A549 (cell line): ENCODE measurements around the gene PTPRN2.

Experiments used
- MAFK ChIP-seq: fragments of 450-650 bp; IDR thresholded peaks from 2 replicates; pipeline ENCODE4 v1.6.1; 2014; ENCODE audit not compliant: partially characterized antibody
- MYC ChIP-seq: IDR thresholded peaks from 2 replicates; pipeline ENCODE4 v1.6.1; 2012; ENCODE audit warnings: mild to moderate bottlenecking, inconsistent platforms, low read length, improper control_type of control experiment, borderline replicate concordance
- POLR2A ChIP-seq: IDR thresholded peaks from 2 replicates; pipeline ENCODE4 v1.6.1; 2012; ENCODE audit warnings: mild to moderate bottlenecking, low read length
- TF ChIP-seq, protein P1 (sequence below): fragments of >200 bp; sonication (Bioruptor Twin); formaldehyde crosslinking; IDR thresholded peaks from 3 replicates; pipeline ENCODE4 v1.5.1; 2016
- TF ChIP-seq, protein P2 (sequence below): fragments of 150-350 bp; IDR thresholded peaks from 2 replicates; pipeline ENCODE4 v1.6.1; 2014; ENCODE audit warnings: low read depth, mild to moderate bottlenecking, low read length
- TF ChIP-seq, protein P3 (sequence below): fragments of 200-600 bp; sonication (generic); IDR thresholded peaks from 2 replicates; pipeline ENCODE4 v1.6.1; 2016; ENCODE audit warnings: antibody characterized with exemption, mild to moderate bottlenecking, moderate library complexity
- TF ChIP-seq, protein P4 (sequence below): IDR thresholded peaks from 2 replicates; pipeline ENCODE4 v1.6.1; 2012

DNA sequence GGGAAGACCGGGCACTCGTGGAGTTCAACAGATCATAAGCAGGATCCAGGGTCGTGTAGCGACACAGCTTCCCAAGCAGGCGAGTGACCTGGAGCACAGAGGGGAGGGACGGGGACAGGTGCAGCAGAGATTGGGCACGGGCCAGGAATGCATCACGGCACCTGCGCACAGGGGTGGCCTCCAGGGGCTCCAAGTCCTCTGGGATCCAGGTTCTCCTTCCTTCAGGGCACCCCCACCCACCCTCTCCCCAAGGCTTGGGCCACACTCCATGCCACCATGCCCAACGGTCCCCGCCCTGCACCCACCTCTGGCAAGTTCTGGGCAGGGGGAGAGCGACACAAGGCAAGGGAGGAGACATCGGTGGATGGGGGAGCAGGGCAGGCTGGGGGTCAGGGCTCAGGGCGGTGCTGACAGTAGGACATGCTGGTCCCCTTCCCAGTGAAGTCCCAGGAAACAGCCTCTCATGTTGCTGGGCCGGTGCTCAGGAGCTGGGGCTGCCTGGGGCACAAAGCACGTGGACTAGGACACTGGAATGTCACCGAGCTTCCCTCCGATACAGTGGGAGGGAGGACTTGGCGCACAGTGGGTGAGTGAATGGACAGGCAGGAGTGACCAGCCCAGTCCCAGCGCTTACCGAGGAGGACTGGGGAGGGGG, 597.3 kb downstream of the PTPRN2 start:
- TF ChIP-seq POLR2A (no peak), MAFK (no peak), MYC (no peak)
- TF ChIP-seq, protein P1, sequence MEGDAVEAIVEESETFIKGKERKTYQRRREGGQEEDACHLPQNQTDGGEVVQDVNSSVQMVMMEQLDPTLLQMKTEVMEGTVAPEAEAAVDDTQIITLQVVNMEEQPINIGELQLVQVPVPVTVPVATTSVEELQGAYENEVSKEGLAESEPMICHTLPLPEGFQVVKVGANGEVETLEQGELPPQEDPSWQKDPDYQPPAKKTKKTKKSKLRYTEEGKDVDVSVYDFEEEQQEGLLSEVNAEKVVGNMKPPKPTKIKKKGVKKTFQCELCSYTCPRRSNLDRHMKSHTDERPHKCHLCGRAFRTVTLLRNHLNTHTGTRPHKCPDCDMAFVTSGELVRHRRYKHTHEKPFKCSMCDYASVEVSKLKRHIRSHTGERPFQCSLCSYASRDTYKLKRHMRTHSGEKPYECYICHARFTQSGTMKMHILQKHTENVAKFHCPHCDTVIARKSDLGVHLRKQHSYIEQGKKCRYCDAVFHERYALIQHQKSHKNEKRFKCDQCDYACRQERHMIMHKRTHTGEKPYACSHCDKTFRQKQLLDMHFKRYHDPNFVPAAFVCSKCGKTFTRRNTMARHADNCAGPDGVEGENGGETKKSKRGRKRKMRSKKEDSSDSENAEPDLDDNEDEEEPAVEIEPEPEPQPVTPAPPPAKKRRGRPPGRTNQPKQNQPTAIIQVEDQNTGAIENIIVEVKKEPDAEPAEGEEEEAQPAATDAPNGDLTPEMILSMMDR, result no peak
- TF ChIP-seq, protein P2, sequence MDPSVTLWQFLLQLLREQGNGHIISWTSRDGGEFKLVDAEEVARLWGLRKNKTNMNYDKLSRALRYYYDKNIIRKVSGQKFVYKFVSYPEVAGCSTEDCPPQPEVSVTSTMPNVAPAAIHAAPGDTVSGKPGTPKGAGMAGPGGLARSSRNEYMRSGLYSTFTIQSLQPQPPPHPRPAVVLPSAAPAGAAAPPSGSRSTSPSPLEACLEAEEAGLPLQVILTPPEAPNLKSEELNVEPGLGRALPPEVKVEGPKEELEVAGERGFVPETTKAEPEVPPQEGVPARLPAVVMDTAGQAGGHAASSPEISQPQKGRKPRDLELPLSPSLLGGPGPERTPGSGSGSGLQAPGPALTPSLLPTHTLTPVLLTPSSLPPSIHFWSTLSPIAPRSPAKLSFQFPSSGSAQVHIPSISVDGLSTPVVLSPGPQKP, result no peak
- TF ChIP-seq, protein P3, sequence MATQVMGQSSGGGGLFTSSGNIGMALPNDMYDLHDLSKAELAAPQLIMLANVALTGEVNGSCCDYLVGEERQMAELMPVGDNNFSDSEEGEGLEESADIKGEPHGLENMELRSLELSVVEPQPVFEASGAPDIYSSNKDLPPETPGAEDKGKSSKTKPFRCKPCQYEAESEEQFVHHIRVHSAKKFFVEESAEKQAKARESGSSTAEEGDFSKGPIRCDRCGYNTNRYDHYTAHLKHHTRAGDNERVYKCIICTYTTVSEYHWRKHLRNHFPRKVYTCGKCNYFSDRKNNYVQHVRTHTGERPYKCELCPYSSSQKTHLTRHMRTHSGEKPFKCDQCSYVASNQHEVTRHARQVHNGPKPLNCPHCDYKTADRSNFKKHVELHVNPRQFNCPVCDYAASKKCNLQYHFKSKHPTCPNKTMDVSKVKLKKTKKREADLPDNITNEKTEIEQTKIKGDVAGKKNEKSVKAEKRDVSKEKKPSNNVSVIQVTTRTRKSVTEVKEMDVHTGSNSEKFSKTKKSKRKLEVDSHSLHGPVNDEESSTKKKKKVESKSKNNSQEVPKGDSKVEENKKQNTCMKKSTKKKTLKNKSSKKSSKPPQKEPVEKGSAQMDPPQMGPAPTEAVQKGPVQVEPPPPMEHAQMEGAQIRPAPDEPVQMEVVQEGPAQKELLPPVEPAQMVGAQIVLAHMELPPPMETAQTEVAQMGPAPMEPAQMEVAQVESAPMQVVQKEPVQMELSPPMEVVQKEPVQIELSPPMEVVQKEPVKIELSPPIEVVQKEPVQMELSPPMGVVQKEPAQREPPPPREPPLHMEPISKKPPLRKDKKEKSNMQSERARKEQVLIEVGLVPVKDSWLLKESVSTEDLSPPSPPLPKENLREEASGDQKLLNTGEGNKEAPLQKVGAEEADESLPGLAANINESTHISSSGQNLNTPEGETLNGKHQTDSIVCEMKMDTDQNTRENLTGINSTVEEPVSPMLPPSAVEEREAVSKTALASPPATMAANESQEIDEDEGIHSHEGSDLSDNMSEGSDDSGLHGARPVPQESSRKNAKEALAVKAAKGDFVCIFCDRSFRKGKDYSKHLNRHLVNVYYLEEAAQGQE, result no peak
- TF ChIP-seq, protein P4, sequence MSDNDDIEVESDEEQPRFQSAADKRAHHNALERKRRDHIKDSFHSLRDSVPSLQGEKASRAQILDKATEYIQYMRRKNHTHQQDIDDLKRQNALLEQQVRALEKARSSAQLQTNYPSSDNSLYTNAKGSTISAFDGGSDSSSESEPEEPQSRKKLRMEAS, result no peak
